K562 (cell line): ENCODE measurements around the gene TBL1X. TPM values are rescaled to one million over a fixed set of nuclear protein-coding genes. Genes with fewer than 3 reads are reported as not detected.

ENCODE experiments used
- ATAC-seq: fragments of 200-7000 bp; cut with Tn5 transposase; 3 replicates; pipeline ENCODE4 v1.9.1; 2020; ENCODE audit warnings: moderate library complexity
- BruUV-seq: library from RNA; stranded (reverse); fragments of 400-500 nt; replicated peaks from 2 replicates; lab custom pipeline; 2021; lab: Mats Ljungman, UMichigan
- CTCF ChIA-PET: fragments of 300-600 bp; formaldehyde crosslinking; extraction: SDS; loops from one replicate; lab custom pipeline; 2021; ENCODE audit warnings: low intra/inter-chr PET ratio; lab: Yijun Ruan, JAX
- POLR2A ChIA-PET: fragments of 300-600, 350-650 bp; sonication (Branson Sonifier 250); formaldehyde crosslinking; extraction: SDS; loops from one replicate; lab custom pipeline; 2021; ENCODE audit warnings: antibody characterized with exemption, inconsistent platforms; lab: Yijun Ruan, JAX
- DNase-seq, 4 experiments: peaks; one replicate each; pipeline versions ENCODE4 v3.0.0 to v3.0.0-alpha.2; 2011 to 2018; ENCODE audit warnings: low spot score in 3 of 4, mixed read lengths in 3 of 4; ENCODE audit errors: extremely low read depth in 1 of 4
- FAIRE-seq: peaks from 2 replicates; lab custom pipeline; 2011; peaks lifted over from hg19 to GRCh38; lab: Jason Lieb, UNC
- H2AFZ ChIP-seq: 2 replicates; pipeline ENCODE4 v1.6.0; 2011; ENCODE audit warnings: low read depth, low read length, control low read depth, inconsistent platforms
- H3K27ac ChIP-seq: fragments of 200-600 bp; 3 replicates; pipeline ENCODE4 v1.8.0; 2011; ENCODE audit warnings: low read depth, mild to moderate bottlenecking, control low read depth, inconsistent platforms, low read length, moderate library complexity, mixed read lengths; ENCODE audit errors: extremely low read depth
- H3K27me3 ChIP-seq, 2 experiments: fragments of 300-600 bp in 1 of 2; 2 replicates in 1 of 2; 3 replicates in 1 of 2; pipeline versions ENCODE4 v1.6.0 to v1.8.0; 2011; ENCODE audit warnings: inconsistent platforms in 2 of 2, low read length in 2 of 2, mild to moderate bottlenecking in 1 of 2, mixed read lengths in 1 of 2, moderate library complexity in 1 of 2; ENCODE audit not compliant: control insufficient read depth in 2 of 2, insufficient read depth in 2 of 2
- H3K36me3 ChIP-seq: fragments of 300-600 bp; 3 replicates; pipeline ENCODE4 v1.8.0; 2011; ENCODE audit warnings: mild to moderate bottlenecking, low read length, inconsistent platforms; ENCODE audit not compliant: control insufficient read depth, insufficient read depth
- H3K4me1 ChIP-seq, 2 experiments: fragments of 200-600 bp in 1 of 2; replicated peaks in 1 of 2; 2 replicates in 1 of 2; 3 replicates in 1 of 2; pipeline versions ENCODE4 v1.5.1 to v1.8.0; 2011; ENCODE audit warnings: inconsistent platforms in 2 of 2, low read length in 2 of 2, mild to moderate bottlenecking in 1 of 2, mixed read lengths in 1 of 2, moderate library complexity in 1 of 2; ENCODE audit not compliant: control insufficient read depth in 2 of 2, insufficient read depth in 2 of 2
- H3K4me2 ChIP-seq: 2 replicates; pipeline ENCODE4 v1.6.1; 2011; ENCODE audit warnings: low read length, control low read depth, inconsistent platforms, mixed read lengths; ENCODE audit not compliant: insufficient read depth
- H3K4me3 ChIP-seq: fragments of 200-600 bp; sonication (generic), shearing (Covaris generic); 2 replicates; pipeline ENCODE4 v1.5.1; 2016; ENCODE audit warnings: control low read depth, inconsistent platforms
- H3K79me2 ChIP-seq: fragments of 200-600 bp; 3 replicates; pipeline ENCODE4 v1.8.0; 2011; ENCODE audit warnings: low read length, inconsistent platforms; ENCODE audit not compliant: control insufficient read depth, insufficient read depth
- H3K9ac ChIP-seq, 2 experiments: 2 replicates each; pipeline versions ENCODE4 v1.6.0 to v1.6.1; 2011; ENCODE audit warnings: low read depth in 2 of 2, low read length in 2 of 2, control low read depth in 1 of 2, inconsistent platforms in 1 of 2, mild to moderate bottlenecking in 1 of 2, mixed read lengths in 1 of 2; ENCODE audit not compliant: insufficient read depth in 1 of 2
- H3K9me1 ChIP-seq: one replicate; pipeline ENCODE4 v1.6.0; 2011; ENCODE audit warnings: inconsistent platforms, mild to moderate bottlenecking, low read length, moderate library complexity; ENCODE audit not compliant: control insufficient read depth, insufficient read depth
- H3K9me3 ChIP-seq: replicated peaks from 2 replicates; pipeline ENCODE4 v1.5.1; 2011; ENCODE audit warnings: low read depth, low read length, inconsistent platforms; ENCODE audit not compliant: control insufficient read depth, insufficient read depth
- H4K20me1 ChIP-seq: replicated peaks from 2 replicates; pipeline ENCODE4 v1.6.1; 2011; ENCODE audit warnings: low read length, inconsistent platforms, mixed read lengths; ENCODE audit not compliant: control insufficient read depth, insufficient read depth
- ZNF778 ChIP-seq: fragments of 450-650 bp; formaldehyde crosslinking; IDR thresholded peaks from 2 replicates; pipeline ENCODE4 v1.4.0; 2020; ENCODE audit warnings: mild to moderate bottlenecking, moderate library complexity
- WGBS: fragments of 100-300 bp; shearing (Covaris generic); methylation state at CpG from one replicate; pipeline ENCODE4 v1.1.6; 2016; ENCODE audit warnings: low coverage, mixed read lengths; ENCODE audit not compliant: insufficient coverage; ENCODE audit errors: missing lambda C conversion rate; 5-methylcytosine and 5-hydroxymethylcytosine counted together
- in situ Hi-C: fragments of 300-500 bp; cut with MboI; formaldehyde crosslinking; loops from 4 replicates; pipeline ENCODE4 v1.15.0; 2018; ENCODE audit warnings: inconsistent platforms, mixed read lengths
- intact Hi-C: fragments of 100-400 bp; cut with micrococcal nuclease; formaldehyde crosslinking; loops from 2 replicates; pipeline ENCODE4 v1.14.2; 2022
- polyA plus RNA-seq, 8 experiments: library from polyadenylated mRNA; depleted of rRNA in 4 of 8; stranded (reverse) in 5 of 8; unstranded in 3 of 8; fragments of >200 nt; fragmentation: Nextera tagmentation in 2 of 8; fragmentation: Illumina TruSeq in 1 of 8; extraction: Ambion mirVana in 2 of 8; extraction: Trizol in 1 of 8; gene quantifications; 2 replicates each; pipeline versions ENCODE4 v1.2.1 to v1.2.3, GENCODE V29; 2011 to 2014; ENCODE audit warnings: inconsistent platforms in 1 of 8, missing spikeins in 1 of 8
- total RNA-seq, 7 experiments: library from RNA; depleted of rRNA in 6 of 7; stranded (reverse); fragments of >200 nt in 6 of 7; fragmentation: Illumina TruSeq in 2 of 7; extraction: Trizol in 2 of 7; gene quantifications; 2 replicates each; pipeline versions ENCODE4 v1.2.1 to v1.2.3, GENCODE V29; 2011 to 2021; ENCODE audit warnings: low replicate concordance in 1 of 7
- TF ChIP-seq, protein P1 (sequence below): fragments of 200-800 bp; sonication (Bioruptor generic); IDR thresholded peaks from 2 replicates; pipeline ENCODE4 v1.6.1; 2016; ENCODE audit warnings: missing genetic modification characterization, missing compliant biosample characterization

Gene TBL1X
- total and polyA plus RNA-seq, 9 of the 15 experiments (the other 6 are each of a cell fraction or from before 2014, with no cell fraction given): 6.0 to 49.6 (median 19.7) TPM

DNA sequence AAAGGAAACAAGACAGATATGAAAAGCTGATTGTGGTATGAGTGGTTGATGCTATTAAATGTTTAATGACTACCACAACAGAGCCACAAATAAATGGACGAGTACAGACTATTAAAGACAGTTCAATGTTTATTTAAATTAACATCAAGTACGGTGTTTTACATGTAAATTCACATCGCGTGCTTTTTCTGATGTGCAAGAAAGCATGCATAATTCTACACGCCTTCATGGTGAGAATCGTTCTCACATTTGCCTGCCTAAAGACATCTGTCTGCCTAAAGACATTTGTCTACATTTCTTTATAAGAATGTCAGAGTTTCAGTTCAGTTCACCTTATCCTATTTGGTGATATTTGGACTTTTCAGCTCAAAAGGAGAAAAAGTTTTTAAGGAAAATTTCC lies 308.1 kb downstream of the TBL1X start:
- no peaks in the 10 kb centered on the region for H3K36me3 ChIP-seq
- 1% methylated on average over 6 of the region's 6 CpGs for WGBS
- intact Hi-C loops: no loop called here
- ChIA-PET CTCF (no interaction called here), POLR2A (no interaction called here)
- H4K20me1 ChIP-seq: no peaks in the 10 kb centered on the region
- TF ChIP-seq, protein P1, sequence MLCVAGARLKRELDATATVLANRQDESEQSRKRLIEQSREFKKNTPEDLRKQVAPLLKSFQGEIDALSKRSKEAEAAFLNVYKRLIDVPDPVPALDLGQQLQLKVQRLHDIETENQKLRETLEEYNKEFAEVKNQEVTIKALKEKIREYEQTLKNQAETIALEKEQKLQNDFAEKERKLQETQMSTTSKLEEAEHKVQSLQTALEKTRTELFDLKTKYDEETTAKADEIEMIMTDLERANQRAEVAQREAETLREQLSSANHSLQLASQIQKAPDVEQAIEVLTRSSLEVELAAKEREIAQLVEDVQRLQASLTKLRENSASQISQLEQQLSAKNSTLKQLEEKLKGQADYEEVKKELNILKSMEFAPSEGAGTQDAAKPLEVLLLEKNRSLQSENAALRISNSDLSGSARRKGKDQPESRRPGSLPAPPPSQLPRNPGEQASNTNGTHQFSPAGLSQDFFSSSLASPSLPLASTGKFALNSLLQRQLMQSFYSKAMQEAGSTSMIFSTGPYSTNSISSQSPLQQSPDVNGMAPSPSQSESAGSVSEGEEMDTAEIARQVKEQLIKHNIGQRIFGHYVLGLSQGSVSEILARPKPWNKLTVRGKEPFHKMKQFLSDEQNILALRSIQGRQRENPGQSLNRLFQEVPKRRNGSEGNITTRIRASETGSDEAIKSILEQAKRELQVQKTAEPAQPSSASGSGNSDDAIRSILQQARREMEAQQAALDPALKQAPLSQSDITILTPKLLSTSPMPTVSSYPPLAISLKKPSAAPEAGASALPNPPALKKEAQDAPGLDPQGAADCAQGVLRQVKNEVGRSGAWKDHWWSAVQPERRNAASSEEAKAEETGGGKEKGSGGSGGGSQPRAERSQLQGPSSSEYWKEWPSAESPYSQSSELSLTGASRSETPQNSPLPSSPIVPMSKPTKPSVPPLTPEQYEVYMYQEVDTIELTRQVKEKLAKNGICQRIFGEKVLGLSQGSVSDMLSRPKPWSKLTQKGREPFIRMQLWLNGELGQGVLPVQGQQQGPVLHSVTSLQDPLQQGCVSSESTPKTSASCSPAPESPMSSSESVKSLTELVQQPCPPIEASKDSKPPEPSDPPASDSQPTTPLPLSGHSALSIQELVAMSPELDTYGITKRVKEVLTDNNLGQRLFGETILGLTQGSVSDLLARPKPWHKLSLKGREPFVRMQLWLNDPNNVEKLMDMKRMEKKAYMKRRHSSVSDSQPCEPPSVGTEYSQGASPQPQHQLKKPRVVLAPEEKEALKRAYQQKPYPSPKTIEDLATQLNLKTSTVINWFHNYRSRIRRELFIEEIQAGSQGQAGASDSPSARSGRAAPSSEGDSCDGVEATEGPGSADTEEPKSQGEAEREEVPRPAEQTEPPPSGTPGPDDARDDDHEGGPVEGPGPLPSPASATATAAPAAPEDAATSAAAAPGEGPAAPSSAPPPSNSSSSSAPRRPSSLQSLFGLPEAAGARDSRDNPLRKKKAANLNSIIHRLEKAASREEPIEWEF (CRISPR knock-in tag): no peak
- TF ChIP-seq ZNF778: no peak
- FAIRE-seq: no peak
- no peak overlapping the region for H3K4me3 ChIP-seq
- no peak for ATAC-seq
- H3K4me2 ChIP-seq: no peak overlapping the region
- H3K9ac ChIP-seq: no peak overlapping the region
- no peaks in the 10 kb centered on the region for H3K9me1 ChIP-seq
- H2AFZ ChIP-seq: no peak overlapping the region
- in situ Hi-C loops: no loop called here
- DNase-seq: no peak
- no peaks in the 10 kb centered on the region for H3K4me1 ChIP-seq
- H3K27me3 ChIP-seq: peaks cover 0 to 21% of the 10 kb centered on the region in 2 experiments; a peak in 2 of 5 replicates
- no peaks in the 10 kb centered on the region for H3K9me3 ChIP-seq
- H3K27ac ChIP-seq: no peak overlapping the region
- no peaks in the 10 kb centered on the region for H3K79me2 ChIP-seq
- no TSS peak for BruUV-seq
